ENCODE measurements around the gene CRELD1.

- no peak for TF ChIP-seq CTCF (IDR thresholded peaks at IDR 0.05)
- no peak for TF ChIP-seq EZH2 (IDR thresholded peaks at IDR 0.05; ENCODE audit: borderline replicate concordance, insufficient read depth, low read depth, low read length, poor library complexity, severe bottlenecking)
Measured at GRCh38 chr3:9978710-9979305, 45.2 kb downstream of the CRELD1 start.

Measured in B cell (primary cell).